Stimulated activated naive CD4-positive, alpha-beta T cell (primary cell): ENCODE data around the gene SSRP1.

ENCODE experiments used
- DNase-seq, 6 experiments: peaks; one replicate each; lab custom pipeline; 2025; lab: John Stamatoyannopoulos, UW

The SSRP1 gene

DNA sequence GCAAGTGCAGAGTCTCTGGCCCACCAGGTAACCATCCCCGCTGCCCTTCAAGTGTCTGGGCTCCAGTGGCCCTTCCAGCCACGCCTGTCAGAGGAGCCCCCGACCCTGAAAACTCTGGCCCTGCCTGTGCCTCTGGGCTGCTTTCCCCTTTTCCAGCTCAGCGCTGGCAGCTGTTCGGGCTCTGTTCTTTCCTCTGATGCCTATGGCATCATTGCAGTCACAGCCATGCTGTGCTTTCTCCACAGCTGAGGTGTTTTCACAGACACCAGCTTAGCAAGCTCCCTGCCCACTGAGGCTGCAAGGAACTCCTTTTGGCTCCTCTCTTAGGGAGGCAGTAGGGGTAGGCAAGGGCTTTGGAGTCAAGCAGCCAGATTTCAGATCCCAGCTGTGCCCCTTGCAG lies 23.7 kb upstream of the SSRP1 start:
- no peak for DNase-seq

GRCh38 chr11:57358991-57359390 lies 23.3 kb upstream of the SSRP1 start:
- no peak for DNase-seq

- DNase-seq, result no peak
These were observed 22.9 kb upstream of the SSRP1 start for GRCh38 chr11:57358543-57358961.

DNA sequence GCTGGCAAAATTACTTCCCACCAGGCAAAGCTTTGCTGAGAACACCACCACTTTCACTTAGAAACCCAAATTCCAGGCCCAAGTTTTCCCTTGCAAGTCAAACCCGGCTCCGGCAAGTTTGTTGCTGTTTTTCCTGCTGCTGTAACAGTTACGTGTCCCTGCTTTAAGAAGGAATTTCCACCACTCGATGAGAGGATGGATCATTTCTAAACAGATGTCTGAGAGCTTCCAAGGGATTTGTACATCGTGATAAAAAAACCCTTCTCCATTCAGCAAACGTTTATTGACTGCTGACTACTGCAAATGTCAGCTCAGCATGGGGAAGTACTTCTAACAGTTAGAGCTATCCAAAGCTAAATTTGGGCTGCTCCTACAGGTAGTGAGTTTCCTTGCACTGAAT lies 22.2 kb upstream of the SSRP1 start:
- no peak for DNase-seq

GRCh38 chr11:57357310-57357709 lies 21.6 kb upstream of the SSRP1 start:
- DNase-seq, result no peak

- DNase-seq, result no peak
These were observed 20.6 kb upstream of the SSRP1 start for GRCh38 chr11:57356268-57356667.

- DNase-seq, result no peak
These were observed 19.0 kb upstream of the SSRP1 start for GRCh38 chr11:57354699-57355098.

DNA sequence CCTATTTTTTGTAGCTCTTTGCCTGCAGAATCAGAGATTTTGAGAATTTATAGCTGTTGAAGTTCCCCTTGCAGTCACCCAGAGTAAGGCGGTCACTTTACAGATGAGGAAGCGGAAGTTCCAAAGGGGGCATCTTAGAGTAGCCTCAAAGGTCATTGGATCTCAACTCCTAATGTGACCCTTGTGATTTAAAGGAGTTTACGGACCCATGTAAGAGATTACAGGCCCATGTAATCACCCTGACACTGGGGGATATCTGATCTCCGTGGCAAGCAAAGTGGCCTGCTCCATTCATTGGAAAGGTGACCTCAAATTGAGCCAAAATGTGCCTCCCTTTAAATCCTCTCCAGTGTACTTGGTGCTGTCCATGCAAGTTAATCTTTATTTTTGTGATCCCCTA lies 18.2 kb upstream of the SSRP1 start:
- DNase-seq, result no peak

GRCh38 chr11:57353446-57353845 lies 17.8 kb upstream of the SSRP1 start:
- DNase-seq, result no peak

DNA sequence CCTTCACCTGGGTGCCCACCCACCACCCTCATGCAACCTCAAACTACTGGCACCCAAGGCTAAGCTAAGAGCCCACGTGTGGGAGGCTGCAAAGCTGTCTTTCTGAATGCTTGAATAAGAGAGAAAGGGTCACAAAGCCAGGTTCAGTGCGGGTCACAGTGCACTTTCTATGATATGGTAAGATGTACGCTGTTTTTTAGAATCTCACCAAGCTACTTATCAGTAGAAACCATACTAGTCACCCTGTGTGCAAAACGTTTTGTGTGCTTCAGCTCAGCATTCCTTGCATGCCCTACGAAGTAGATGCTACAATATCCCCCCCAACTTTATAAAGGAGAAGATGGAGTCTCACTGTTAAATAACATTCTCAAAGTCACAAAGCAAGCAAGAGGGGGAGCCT lies 17.3 kb upstream of the SSRP1 start:
- DNase-seq, result no peak

GRCh38 chr11:57349491-57350274 lies 14.0 kb upstream of the SSRP1 start:
- DNase-seq, result peak in 5 of 6 experiments; percentile 25 to 50 (median 47)

DNA sequence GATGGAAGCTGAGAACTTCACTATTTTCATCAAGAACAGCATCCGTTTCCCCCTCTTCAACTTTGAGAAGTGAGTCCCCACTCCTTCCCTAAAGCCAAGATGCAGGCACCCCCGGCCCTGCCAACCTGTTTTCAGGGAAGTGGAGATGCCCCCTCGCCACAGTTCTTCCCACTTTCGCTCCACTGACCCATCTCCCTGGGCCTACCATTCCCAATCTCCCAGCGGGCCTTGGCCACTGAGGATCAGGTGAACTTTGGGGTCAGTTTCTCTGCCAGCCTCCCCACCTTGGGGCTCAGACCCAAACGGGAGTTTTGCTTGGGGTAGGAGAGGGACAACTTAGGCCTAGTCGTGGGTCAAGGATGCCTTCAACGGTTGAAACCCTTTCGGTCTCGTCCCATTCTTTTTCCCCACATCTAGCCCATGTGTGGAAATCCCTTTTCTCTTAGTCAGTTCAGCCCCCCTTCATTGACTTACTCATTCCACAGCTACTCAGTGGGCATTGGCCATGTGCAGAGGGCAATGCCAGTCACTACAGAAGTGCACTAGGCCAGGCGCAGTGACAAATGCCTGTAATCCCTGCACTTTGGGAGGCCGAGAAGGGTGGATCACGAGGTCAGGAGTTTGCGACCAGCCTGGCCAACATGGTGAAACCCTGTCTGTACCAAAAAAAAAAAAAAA lies 13.1 kb upstream of the SSRP1 start:
- DNase-seq, result no peak

- no peak for DNase-seq
These were observed 12.4 kb upstream of the SSRP1 start for GRCh38 chr11:57348052-57348451.

DNA sequence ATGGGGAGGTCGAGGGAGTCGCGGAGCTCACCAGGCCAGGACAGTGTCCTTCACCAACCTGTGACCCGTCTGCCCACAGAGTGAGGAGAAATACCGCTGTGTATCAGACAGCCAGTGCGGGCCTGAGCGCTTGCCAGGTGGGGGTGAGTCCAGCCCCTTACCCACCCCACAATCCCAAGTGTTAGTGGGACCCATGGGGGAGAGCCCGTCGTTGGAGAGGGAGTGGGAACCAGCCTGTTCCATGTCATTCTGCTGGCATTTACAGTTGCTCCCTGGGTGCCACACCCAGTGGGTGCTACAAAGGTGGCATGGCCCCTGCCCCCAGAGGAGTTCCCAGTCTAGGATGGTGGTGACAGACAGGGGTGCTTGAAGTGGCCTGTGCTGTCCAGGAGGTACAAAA lies 11.6 kb upstream of the SSRP1 start:
- no peak for DNase-seq

DNA sequence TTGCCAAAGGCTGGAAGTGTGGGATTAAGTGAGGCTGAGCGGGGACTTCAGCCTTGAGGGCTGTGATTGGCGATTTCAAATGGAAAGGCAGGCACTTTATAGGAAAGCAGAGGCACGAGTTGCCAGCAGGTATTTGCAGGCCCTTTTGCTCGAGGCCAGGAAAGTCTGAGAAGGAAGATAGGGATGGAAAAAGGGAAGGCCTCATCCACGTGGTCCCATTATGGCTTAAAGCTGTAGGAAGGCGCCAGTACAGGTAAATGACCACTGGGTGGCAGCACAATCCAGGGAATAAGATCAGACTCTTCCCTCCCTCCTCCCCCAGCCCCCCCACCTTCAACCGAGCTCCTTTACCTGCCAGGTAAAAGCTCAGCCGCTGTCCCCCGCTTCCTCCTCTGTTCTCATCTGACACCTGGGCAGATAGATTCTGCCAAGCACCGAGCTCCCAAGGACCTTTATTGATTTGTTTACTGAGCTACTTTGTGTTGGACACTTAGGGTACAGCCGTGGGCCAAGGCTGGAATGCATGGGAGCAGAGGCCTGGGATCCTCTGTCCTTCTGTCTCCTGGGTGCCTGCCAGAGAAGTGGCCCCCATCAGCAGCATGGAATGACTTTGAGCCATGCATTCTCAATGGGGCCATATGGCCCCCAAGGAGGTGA lies 10.0 kb upstream of the SSRP1 start:
- peak; percentile 40 to 71 (median 66) for DNase-seq

- no peak for DNase-seq
These were observed 9.1 kb upstream of the SSRP1 start for GRCh38 chr11:57344826-57345225.

- no peak for DNase-seq
These were observed 8.1 kb upstream of the SSRP1 start for GRCh38 chr11:57343825-57344224.

- DNase-seq, result no peak
These were observed 7.0 kb upstream of the SSRP1 start for GRCh38 chr11:57342702-57343101.

DNA sequence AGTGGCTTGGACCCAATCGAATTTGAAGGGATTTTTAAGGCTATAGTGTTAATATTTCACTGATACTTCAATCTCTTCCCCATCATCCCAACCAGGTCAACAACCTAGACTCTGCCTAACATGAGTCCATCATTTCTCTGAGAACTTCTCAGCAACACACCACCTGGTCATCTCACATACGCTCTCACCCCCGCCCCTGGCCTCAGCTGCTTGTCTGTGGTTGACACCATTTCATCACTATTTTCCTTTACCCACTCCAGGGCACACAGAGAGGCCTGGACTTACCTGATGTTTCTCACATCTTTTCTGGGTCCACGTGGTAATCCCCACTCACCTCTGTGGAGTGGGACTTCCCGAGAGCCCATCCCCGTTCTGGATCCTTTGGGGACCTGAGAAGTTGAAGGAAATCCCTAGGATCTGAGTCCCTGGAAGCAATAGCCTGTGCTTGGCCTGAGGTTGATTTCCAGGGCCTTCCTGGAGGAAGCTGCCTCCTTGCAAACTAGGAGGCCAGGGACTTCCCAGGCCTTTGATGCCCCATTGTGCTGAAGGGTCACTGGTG lies 5.6 kb upstream of the SSRP1 start:
- no peak for DNase-seq

DNA sequence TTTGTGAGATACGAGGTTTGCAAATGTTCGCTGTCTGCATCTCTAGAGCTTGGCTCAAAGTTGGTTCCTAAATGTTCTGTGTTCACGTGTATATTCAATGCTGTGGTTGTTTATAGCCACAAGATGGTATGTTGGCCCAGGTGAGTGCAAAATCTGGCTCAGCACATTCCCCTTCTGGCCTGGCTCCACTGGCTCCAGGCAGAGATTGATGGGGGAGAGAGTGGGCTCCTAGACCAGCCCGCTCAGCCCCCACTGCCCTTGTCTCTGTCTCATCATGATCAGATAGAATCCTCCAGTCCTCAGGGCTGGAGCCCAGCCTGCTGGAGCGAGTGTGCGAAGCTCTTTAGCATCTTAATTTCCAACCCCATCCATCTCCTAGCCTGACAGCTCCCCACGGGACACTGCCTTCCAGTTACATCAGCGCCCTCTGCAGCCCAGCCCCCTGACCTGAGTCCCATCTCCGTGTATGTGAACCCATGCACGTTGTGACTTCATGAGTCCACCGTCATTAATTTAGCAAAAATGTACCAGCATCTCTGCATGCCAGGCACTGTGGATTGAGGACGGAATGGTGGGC lies 4.4 kb upstream of the SSRP1 start:
- no peak for DNase-seq

DNA sequence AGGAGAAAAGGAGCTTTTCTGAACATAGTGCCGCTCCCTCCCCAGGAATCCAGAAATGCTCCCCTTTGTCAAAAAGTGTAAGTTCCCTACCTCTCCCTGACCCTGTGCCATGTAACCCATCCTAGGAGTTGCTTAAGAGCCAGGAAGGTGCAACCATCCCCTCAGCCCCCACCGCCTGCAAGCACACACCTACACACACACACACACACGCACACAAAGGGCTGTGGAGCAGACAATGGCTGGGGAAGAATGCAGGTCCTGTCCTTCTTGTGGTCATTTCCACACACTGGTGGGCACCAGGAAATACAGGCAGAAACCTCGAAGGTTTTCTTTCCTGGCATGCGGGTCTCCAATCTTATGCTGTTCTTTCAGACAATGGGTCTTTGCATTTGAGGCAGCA lies 3.6 kb upstream of the SSRP1 start:
- DNase-seq, result no peak

GRCh38 chr11:57338142-57338541 lies 2.5 kb upstream of the SSRP1 start, which contains the start of gene P2RX3:
TSS of gene P2RX3 (plus strand) at chr11:57338352. CDS start at chr11:57338551, 199 bp downstream.
- DNase-seq, result no peak
